HL-60 (cell line): Measurements from ENCODE around the gene CDC42BPA.

Experiments
- CTCF ChIP-seq: IDR thresholded peaks from one replicate; pipeline ENCODE4 v1.5.1; 2011; ENCODE audit warnings: low read length, control low read depth, inconsistent platforms; ENCODE audit not compliant: insufficient read depth
- GABPA ChIP-seq: IDR thresholded peaks from 2 replicates; pipeline ENCODE4 v1.6.1; 2012; ENCODE audit warnings: low read depth
- POLR2AphosphoS5 ChIP-seq: IDR thresholded peaks from 2 replicates; pipeline ENCODE4 v1.6.1; 2012; ENCODE audit warnings: low read depth
- REST ChIP-seq: IDR thresholded peaks from 2 replicates; pipeline ENCODE4 v1.6.1; 2012; ENCODE audit warnings: low read depth; ENCODE audit not compliant: insufficient replicate concordance

- TF ChIP-seq POLR2AphosphoS5 (no peak), CTCF (no peak), GABPA (no peak), REST (no peak)
Measured at GRCh38 chr1:227318853-227319607, 738 bp upstream of the CDC42BPA start.
